Ishikawa (cell line): ENCODE data around the gene TEAD1.

ENCODE experiments used
- CEBPB ChIP-seq: IDR thresholded peaks from 2 replicates; pipeline ENCODE4 v1.6.1; 2012
- CREB1 ChIP-seq: IDR thresholded peaks from 2 replicates; pipeline ENCODE4 v1.6.1; 2012; ENCODE audit warnings: low read depth
- EP300 ChIP-seq: IDR thresholded peaks from 2 replicates; pipeline ENCODE4 v1.6.1; 2012; ENCODE audit warnings: borderline replicate concordance
- FOXM1 ChIP-seq: IDR thresholded peaks from 2 replicates; pipeline ENCODE4 v1.6.1; 2012; ENCODE audit warnings: low read depth, borderline replicate concordance
- RAD21 ChIP-seq: IDR thresholded peaks from 2 replicates; pipeline ENCODE4 v1.6.1; 2012; ENCODE audit warnings: low read depth
- TAF1 ChIP-seq: IDR thresholded peaks from 2 replicates; pipeline ENCODE4 v1.6.1; 2012; ENCODE audit warnings: low read depth, mild to moderate bottlenecking
- TEAD4 ChIP-seq: IDR thresholded peaks from 2 replicates; pipeline ENCODE4 v1.6.1; 2012
- YY1 ChIP-seq: IDR thresholded peaks from 2 replicates; pipeline ENCODE4 v1.6.1; 2012; ENCODE audit warnings: low read depth
- TF ChIP-seq, protein P1 (sequence below): IDR thresholded peaks from 2 replicates; pipeline ENCODE4 v1.6.1; 2012
- TF ChIP-seq, protein P2 (sequence below): IDR thresholded peaks from 2 replicates; pipeline ENCODE4 v1.6.1; 2012
- TF ChIP-seq, protein P3 (sequence below): IDR thresholded peaks from 2 replicates; pipeline ENCODE4 v1.6.1; 2012; ENCODE audit warnings: low read depth, mild to moderate bottlenecking

DNA sequence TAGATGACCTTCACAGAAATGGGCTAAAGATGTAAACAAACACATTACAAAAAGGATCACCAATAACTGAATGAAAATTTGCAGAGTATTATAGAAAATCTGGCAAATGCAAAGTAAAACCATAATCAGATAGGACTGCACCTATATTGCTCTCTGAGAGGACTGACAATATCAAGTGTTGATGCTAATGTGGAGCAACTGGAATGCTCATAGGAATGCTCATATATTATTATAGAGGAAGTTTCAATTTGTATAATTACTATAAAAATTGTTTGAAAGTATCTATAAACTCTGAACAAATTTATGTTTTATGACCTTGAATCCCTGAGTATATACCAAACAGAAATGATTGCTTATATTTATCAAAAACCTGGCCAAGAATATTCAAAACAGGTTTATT lies 18.4 kb upstream of the TEAD1 start:
- TF ChIP-seq EP300 (no peak), YY1 (no peak), FOXM1 (no peak), CEBPB (no peak), TAF1 (no peak), CREB1 (no peak), TEAD4 (no peak), RAD21 (no peak)
- TF ChIP-seq, protein P1, sequence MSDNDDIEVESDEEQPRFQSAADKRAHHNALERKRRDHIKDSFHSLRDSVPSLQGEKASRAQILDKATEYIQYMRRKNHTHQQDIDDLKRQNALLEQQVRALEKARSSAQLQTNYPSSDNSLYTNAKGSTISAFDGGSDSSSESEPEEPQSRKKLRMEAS, result no peak
- TF ChIP-seq, protein P2, sequence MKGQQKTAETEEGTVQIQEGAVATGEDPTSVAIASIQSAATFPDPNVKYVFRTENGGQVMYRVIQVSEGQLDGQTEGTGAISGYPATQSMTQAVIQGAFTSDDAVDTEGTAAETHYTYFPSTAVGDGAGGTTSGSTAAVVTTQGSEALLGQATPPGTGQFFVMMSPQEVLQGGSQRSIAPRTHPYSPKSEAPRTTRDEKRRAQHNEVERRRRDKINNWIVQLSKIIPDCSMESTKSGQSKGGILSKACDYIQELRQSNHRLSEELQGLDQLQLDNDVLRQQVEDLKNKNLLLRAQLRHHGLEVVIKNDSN, result no peak
- TF ChIP-seq, protein P3, sequence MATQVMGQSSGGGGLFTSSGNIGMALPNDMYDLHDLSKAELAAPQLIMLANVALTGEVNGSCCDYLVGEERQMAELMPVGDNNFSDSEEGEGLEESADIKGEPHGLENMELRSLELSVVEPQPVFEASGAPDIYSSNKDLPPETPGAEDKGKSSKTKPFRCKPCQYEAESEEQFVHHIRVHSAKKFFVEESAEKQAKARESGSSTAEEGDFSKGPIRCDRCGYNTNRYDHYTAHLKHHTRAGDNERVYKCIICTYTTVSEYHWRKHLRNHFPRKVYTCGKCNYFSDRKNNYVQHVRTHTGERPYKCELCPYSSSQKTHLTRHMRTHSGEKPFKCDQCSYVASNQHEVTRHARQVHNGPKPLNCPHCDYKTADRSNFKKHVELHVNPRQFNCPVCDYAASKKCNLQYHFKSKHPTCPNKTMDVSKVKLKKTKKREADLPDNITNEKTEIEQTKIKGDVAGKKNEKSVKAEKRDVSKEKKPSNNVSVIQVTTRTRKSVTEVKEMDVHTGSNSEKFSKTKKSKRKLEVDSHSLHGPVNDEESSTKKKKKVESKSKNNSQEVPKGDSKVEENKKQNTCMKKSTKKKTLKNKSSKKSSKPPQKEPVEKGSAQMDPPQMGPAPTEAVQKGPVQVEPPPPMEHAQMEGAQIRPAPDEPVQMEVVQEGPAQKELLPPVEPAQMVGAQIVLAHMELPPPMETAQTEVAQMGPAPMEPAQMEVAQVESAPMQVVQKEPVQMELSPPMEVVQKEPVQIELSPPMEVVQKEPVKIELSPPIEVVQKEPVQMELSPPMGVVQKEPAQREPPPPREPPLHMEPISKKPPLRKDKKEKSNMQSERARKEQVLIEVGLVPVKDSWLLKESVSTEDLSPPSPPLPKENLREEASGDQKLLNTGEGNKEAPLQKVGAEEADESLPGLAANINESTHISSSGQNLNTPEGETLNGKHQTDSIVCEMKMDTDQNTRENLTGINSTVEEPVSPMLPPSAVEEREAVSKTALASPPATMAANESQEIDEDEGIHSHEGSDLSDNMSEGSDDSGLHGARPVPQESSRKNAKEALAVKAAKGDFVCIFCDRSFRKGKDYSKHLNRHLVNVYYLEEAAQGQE, result no peak
